GM23248 (cell line): ENCODE data around the gene STXBP5L.

Source experiments
- EZH2 ChIP-seq: fragments of 200-600 bp; sonication (generic); IDR thresholded peaks from 2 replicates; pipeline ENCODE4 v1.6.1; 2018; ENCODE audit warnings: antibody characterized with exemption, mild to moderate bottlenecking; ENCODE audit not compliant: insufficient read depth, poor library complexity, severe bottlenecking
- EZH2phosphoT487 ChIP-seq: fragments of 200-600 bp; sonication (generic); IDR thresholded peaks from 2 replicates; pipeline ENCODE4 v1.6.1; 2018; ENCODE audit warnings: antibody characterized with exemption, moderate library complexity, mild to moderate bottlenecking, low read depth; ENCODE audit not compliant: insufficient read depth

- TF ChIP-seq EZH2 (no peak), EZH2phosphoT487 (no peak)
These were observed 387.4 kb downstream of the STXBP5L start for GRCh38 chr3:121295452-121295851.
